CD4-positive, alpha-beta T cell treated with Interleukin-4 for 1 hour (primary cell): ENCODE measurements around the gene TMEM203.
A peak's percentile ranks its signal among the peaks of the same experiment; 100 is the strongest.

ENCODE experiments used
- DNase-seq, 2 donors: peaks; one replicate each; pipeline ENCODE4 v3.0.0-alpha.2; 2020 to 2022

Gene TMEM203

DNA sequence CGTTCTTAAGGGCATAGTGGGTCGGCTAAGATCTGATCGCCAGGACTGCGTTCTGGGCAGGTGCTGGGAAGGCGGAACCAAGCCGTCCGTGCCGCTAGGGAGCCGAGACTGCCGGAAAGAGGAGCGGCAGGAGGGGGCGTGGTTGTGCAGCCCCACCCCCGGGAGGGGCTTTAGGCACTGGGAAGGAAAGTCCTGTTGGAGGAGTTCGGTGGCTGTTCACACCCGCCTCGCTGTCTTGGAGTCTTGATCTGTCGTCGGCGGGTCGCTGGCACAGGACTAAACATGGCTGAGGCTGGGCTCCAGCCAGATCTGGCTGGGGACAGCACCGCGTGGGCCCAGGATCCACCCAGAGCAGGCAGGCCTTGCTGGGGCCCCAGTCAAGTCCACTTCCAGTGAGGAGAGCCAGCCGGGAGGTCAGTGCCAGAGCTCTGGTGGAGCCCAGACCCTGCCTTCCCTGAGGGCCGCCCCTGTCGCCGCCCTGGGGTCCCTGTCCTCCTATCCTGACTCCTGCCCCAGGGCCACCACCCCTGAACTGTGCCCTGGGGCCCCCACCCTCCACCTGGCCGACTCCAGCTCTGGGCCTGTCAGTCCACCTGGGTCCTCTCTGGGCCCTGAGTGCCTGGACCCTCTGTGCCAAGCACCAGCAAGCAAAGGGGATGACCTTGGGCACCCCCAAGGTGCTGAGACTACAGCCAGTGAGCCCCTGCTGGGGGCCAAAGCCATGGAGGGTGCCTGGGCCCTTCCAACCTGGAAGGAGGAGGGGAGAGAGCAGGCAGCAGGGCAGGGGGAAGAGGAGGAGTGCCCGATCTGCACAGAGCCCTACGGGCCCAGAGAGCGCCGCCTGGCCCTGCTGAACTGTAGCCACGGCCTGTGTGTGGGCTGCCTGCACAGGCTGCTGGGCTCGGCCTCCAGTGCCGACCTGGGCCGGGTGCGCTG is 12.1 kb upstream of the TMEM203 start:
- DNase-seq = no peak

DNA sequence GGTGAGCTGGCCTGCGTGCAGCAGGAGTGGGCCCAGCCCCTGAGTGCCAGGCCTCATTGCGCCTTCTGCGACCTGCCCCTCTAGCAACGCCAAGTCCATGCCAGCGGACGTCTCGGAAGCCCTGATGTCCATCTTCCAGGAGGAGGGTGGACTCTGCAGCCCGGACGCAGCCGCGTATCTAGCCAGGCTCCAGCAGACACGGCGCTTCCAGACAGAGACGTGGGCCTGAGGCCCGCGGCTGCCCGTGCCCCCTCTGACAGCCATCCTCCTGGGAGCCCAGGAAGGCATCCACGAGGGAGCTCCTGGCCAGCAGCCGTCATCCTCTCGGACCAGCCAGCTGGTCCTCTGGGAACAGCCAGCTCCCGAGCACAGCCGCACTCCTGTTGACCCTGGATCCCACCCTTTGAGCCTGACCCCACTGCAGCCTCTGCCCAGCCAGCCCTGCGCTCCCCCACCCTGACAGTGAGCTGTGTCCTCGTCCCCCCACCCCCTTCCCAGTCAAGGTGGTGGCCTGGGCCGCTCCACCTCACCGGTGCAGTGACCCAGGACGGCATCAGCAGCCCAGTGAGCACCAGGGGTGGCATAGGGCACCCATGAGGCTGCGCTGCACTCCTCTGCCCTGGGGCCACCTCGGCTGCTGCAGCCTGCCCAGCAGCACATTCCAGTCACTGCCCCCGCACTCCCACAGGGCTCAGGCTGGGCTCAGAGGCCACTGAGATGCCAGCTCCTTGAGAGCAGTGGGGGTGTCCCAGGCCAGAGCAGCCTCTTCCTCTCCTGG is 10.9 kb upstream of the TMEM203 start:
- no peak for DNase-seq

DNA sequence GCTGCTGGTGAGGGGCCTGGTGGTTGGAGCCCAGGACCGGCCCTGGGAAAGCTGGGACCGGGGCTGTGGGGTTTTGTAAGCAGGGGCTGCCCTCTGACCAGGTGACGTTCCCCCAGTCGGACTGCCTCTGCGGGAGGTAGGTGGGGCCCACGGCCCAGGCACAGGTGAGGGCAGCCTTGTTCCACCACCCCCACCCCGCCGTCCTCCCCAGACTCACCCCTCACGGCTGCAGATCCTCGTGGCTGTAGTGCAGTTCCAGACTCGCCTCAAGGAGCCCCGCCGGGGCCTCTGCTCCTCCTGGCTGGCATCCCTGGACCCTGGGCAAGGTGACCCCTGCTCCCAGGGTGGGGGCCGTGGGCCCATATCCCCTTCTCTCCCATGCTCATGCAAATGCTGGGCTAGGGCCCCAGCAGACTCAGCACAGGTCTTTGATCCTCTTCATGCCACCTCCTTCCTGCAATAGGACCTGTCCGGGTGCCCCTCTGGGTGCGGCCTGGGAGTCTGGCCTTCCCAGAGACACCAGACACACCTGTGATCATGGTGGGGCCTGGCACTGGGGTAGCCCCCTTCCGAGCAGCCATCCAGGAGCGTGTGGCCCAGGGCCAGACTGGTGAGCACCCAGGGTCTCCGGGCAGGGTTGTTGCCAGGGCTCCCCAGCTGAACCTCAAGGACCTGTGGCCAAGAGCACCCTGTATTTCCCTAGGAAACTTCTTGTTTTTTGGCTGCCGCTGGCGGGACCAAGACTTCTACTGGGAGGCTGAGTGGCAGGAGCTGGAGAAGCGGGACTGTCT is 9.9 kb upstream of the TMEM203 start:
- no peak for DNase-seq

DNA sequence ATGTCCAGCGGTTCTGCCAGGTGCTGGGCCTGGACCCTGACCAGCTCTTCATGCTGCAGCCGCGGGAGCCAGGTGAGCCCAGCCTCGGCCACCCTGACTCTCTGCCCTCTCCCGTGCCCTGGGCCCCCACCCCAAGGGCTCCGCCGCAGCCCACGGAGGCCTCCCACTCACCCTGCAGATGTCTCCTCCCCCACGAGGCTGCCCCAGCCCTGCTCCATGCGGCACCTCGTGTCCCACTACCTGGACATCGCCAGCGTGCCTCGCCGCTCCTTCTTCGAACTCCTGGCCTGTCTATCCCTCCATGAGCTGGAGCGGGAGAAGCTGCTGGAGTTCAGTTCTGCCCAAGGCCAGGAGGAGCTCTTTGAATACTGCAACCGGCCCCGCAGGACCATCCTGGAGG is 9.2 kb upstream of the TMEM203 start:
- no peak for DNase-seq

DNA sequence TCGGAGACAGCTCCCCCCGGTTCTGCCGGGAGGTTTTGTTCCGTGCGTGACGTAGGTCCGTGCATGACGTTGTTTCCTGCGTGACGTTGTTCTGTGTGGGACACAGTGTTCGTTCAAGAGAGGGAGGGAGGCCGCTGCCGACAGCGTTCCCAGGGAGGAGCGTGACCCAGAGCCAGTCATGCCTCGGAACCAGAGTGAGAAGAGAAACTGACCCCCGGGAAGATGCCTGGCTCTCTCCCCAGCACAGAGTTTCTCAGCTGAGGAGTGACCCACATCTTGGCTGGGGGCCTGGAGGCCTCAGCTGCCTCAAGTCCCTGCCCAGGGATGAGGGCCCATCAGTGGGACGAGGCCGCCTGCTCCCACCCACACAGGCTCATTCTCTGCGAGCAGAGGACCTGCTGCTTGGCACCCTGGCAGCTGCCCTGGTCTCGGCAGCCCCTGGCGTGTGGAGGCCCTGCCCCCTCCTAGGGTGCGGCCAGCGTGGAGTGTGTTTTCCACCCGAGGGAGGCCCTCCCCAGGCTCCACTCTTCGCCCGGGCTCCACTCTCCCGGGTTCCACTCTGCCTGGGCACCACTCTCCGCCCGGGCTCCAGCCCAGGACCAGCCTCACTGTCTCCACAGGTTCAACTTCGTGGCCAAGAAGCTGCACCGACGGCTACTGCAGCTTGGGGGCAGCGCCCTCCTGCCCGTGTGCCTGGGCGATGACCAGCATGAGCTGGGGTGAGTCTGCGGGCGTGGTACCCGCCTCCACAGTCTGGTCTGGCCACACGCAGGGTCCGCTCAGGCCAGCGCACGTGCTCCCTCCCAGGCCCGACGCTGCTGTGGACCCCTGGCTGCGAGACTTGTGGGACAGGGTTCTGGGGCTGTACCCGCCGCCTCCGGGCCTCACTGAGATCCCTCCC is 8.0 kb upstream of the TMEM203 start:
- no peak for DNase-seq

DNA sequence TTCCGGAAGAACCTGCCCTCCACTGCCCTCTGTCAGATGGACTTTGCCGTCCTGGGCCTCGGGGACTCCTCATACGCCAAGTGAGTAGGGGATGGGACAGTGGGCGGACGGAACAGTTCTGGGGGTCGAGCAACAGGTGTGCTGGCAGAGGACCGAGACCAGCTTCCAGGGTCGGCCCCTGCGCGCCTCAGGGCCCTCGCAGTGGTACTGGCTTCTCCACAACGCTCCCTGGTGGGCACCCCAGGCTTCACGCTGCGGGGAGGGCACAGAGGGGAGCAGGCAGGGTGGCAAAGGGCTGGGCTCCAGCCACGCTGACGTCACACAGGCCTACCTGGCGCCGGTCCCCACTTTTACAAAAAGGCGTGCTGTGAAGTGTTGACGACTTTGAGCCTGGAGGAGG is 7.1 kb upstream of the TMEM203 start:
- DNase-seq = no peak

DNA sequence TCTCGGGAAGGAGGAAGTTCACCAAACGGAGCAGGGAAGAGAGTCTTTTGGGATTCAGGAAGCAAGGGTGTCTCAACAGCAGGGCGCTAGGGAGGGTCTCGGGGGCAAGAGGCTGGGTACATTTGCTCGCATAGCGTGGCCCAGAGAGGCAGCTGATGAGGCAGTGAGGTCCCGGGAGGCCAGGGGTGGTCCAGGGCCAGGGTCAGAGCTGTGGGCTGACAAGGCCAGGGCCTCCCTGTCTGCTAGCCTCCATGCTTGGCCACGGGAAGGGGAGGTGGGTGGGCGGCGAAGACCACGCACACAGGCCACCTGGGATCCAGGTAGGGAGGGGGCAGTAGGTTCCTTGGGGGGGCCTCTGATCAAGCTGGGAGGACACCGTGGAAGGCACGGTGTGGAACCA is 6.1 kb upstream of the TMEM203 start:
- DNase-seq = no peak

DNA sequence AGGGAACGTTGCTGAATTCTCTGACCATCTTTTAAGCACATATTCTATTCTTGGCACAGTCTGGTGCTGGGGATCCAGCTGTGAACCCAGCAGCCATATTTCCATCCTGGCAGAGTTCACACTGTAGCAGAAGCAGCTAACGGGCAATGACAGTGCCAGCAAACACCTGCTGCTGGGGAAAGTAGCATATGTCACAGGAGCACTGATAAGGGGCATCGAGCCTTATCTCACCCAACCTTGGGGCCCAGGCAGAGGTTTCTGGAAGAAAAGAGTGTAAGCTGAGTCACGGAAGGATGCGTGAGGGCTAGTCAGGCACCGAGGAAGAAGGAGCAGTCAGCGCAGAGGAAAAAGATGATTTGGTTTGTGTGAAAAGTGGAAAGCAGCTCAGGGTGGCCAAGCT is 1.2 kb upstream of the TMEM203 start:
- no peak for DNase-seq

DNA sequence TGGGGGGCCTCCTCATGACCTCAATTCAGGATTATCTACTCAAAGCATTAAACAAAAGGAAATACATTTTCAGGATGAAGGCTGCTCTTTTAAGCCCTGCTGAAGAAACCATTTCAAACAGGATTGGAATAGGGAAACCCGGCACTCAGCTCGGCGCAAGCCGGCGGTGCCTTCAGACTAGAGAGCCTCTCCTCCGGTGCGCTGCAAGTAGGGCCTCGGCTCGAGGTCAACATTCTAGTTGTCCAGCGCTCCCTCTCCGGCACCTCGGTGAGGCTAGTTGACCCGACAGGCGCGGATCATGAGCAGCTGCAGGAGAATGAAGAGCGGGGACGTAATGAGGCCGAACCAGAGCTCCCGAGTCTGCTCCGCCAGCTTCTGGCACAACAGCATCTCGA is 720 bp downstream of the TMEM203 start:
- no peak for DNase-seq

DNA sequence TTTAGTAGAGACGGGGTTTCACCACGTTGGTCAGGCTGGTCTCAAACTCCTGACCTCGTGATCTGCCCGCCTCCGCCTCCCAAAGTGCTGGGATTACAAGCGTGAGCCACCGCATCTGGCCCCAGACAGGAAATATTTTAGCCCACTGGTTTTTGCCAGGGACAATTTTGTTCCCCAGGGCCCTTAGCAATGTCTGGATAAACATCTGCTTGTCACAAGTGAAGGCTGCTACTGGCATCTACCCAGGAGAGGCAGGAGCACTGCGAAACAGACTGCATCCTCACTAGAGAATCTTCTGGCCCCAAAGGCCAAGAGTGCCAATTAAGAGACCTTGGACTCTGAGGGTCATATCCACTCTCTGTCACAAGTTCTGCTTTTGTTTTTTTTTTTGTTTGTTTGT is 2.5 kb downstream of the TMEM203 start:
- no peak for DNase-seq

DNA sequence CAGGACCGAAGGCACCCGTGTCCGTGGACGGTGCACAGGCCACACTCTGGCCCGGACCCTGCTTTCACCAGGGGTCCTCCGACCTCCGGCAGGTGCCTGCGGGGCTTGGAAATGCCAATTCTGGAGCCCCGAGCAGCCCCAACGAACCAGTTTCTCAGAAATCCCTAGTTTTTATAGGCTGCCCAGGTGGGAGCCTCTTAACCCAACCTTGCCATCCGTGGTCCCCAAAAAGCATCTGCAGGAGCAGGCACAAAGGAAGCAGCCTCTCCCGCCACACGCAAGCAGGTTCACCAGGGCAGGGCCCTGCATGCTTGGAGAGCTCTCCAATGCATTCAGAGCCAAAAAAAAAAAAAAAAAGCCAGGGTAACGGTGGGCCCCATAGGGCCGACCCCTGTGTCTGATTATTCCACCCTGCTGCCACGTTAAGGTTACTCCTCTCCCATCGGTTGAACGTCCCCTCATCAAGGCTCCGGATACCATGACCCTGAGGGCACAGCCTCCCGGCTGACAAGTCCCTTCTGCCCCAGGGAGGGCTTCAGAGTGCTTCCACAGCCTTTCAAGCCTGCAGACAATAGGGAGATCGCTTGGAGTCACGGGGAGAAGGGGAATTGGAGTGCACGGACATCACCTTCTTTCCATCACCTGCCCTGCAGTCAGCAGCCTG is 4.1 kb downstream of the TMEM203 start:
- DNase-seq = no peak

DNA sequence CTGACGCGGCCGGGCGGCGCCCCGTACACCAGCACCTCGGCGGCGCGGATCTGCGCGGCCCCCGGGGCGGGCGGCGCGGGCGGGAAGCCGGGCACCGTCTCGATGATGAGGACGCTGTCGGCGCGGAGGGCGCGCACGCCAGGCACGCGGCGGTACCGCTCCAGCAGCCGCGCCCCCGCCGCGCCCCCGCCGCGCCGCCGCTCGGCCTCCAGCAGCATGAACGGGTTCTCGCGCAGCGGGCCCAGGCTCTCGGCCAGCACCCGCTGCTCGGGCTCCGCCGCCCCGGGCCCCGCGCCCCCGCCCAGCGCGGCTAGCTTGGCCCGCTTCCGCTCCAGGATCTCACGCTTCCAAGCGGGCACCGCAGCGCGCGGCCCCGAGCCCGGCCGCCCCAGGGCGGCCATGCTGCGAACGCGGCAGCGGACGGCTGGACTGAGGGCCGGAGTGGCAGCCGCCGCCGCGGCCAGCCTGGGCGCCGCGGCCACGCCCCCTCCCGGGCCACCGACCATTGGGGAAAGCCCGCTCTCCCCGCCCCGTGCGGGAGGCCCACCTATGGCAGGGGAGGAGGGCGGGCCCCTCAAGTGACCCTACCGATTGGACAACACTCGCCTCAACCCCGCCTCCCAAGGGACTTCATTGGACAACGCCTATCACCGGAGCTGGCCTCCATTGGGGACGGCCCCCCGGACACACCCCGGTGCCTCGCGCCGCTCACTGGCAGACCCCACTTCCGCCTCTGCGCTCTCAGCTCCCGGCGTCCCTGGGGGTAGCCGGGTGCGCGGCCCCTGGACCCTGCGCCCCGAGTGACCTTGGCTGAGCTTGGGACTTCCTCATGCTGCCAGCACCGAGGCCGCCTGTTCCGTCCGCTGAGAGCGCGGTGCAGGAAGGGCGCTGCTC is 4.9 kb downstream of the TMEM203 start, which contains the start of gene TPRN:
Gene TPRN, minus strand, starts transcription at position 431 of the 894 bp plus-strand sequence. Its CDS starts 30 bp downstream, at position 401.
- peak; percentile 98 to 99 for DNase-seq

DNA sequence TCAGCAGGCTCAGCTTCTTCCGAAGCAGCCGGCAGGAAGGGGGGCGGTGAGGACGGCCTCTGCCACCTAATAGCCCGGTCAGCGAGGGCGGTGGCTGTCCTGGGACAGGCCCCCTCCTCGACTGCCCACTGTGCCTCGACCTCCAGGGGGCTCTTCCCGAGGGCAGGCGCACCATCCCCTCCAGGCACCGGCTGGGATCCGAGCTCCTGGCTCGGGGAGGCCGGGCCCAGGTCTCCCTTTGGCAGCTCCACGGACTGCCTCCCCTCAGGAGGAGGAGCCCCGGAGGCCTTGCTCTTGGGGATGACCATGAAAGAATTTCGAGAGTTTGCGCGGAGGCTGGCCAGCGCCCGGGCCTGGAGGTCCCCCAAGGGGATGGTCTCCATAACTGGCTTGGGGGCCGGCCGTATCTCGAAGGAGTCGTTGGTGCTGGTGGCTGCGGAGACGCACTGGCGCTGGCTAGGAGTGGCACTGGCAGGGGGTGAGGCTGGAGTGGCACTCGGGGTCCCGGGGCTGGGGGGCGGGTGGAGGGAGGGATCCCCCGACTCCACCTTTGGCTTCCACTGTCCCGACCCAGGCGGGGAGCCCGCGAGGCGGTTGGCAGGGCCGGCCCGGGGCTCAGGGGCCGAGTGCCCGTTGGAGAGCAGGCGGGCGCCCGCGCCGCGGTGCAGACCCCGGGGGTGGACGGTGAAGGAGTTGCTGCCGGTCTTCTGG is 5.9 kb downstream of the TMEM203 start:
- DNase-seq = no peak

DNA sequence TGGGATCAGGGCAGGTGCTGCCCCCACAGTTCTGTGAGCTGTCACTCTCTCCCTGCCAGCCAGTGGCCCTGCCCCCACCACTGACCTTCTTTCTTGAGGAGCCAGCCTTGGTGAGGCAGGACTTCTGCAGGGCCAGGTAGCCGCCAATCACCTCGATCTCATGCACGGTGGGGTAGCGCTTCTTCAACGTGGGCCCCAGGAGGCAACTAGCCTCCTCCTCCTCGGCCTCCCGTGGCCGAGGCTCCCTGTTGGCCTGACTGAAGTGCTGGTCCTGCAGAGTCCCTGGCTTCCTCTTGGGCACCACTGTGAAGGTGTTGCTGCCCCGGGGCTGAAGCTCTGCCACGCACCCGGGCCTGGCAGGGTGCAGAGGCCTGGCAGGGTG is 6.6 kb downstream of the TMEM203 start:
- DNase-seq = no peak

DNA sequence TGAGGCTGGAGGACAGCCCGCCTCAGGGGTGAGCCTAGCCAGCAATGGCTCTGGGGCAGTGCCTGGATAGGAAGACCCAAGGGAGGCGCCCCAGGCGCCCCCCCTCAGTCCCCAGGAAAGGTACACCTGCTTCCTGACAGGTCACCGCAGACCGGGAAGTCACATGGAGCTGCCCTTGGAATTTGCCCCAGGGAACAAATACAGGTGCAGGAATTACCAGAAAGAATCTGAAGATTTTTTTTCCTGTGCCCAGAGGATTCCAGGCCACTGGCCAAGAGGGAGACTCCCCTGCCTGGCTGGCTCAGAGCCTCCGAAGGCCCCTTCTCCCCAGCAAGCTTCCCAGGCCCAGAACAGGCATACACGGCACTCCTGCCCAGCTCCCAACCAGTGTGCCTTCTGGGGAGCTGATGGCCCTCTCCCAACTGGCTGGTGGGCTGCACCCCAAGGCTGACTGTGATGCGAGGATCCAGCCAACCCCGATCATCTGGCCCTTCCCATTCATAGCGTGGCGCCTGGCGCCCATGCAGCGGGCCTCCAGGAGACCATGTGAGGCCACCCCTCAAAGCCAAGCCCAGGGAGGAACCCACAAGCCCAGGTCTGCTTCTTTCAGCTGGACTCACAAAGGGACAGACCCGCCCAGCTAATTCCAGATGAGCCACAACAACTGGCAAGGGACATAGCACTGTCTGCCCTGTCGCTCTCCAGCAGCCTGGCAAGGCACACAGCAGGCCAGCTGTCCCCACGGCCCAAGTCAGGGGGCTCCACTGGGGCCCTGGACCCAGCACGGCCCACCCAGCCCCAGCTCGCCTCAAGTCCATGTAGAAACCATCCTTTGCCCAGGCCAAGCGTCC is 7.2 kb downstream of the TMEM203 start:
- no peak for DNase-seq

DNA sequence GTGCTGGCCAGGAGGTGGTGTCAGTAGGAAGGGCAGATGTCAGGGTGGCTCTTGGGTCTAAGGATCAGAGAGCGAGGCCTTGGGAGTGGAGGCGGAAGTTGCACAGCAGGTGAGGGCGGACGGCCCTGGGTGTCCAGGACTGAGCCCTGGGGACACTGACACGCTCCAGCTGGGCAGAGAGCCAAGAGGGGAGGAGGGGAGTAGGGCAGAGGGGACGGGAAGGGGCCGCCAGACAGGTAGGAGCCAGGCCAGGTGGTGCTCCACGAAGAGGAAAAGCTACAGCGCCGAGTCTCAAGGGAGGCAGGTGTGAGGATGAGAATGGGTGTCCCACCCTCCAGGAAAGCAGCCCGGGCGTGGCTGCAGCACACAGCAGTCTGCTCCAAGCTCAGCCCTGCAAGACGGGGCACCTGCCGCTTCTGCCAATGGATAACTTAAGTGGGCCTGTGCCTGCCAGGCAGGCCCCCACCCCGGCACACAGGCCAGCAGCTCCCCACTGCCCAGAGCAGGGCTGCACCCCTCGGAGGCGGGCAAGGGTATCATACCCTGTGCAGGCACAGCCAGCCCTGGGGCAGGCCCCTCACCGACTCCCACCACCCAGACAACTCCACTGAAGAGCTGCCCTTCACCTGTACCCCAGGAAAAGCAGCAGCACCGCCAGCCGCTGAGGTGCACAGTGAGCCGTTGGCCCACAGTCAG is 9.8 kb downstream of the TMEM203 start:
- no peak for DNase-seq

DNA sequence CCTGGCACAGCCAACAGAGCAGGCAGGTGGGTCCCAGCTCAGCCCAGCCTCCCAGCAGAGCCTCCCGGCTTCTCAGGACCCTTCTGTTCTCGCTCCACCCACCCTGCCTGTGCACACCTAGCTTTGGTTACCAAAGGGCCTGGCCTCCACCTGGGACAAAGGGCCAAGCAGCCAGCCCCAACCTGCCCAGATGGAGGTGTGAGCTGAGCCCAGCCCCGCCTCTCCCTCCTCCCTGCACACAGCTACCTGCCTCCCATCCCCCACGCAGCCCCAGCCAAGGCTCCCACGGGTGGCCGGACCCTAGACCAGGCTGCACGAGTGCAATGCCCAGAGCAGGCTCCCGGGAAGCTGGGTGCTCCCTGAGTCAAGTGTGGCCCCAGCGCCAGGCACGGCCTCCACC is 10.5 kb downstream of the TMEM203 start:
- DNase-seq = no peak

DNA sequence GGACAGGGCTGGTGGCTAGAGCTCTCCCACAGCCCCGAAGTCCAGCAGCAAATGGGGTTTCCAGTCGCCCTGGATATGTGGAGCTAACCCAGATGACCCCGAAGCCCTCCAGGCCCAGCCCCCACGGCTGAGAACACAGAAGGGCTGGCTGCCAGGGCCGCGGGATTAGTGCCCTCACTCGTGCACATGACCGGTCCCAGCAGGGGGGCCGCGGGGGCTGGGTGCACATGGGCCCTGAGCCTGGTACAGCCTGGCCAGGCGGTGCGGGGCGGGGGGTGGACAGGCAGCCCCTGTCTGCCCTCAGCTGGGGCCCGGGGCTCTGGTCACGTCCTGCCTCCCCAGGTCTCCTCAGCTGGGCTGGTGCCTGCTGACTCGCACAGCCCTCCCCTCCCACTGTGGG is 11.1 kb downstream of the TMEM203 start:
- DNase-seq = no peak
